NCI-H446 treated with DMSO at 0.1 percent for 48 hours (cell line): ENCODE results near the gene SYTL3.
"Not testable (repeated sequence)": the region's sequence is repeated elsewhere in the genome, so short reads cannot be mapped to it uniquely, and the experiment has no call there.

ENCODE experiments used
- DNase-seq: peaks from one replicate; lab custom pipeline; 2025; lab: John Stamatoyannopoulos, UW

The SYTL3 gene

GRCh38 chr6:158639056-158639455 lies 10.8 kb upstream of the SYTL3 start:
- no peak for DNase-seq

GRCh38 chr6:158640519-158640918 lies 9.3 kb upstream of the SYTL3 start:
- DNase-seq: no peak

GRCh38 chr6:158642097-158642601 lies 7.7 kb upstream of the SYTL3 start:
- peak; percentile 20 for DNase-seq

- no peak for DNase-seq
These were observed 6.0 kb upstream of the SYTL3 start for GRCh38 chr6:158643836-158644230.

- DNase-seq: peak; percentile 77
These were observed 5.4 kb upstream of the SYTL3 start, which contains the start of gene DYNLT1 for GRCh38 chr6:158644231-158645063. DYNLT1 (minus strand) TSS chr6:158644743; CDS start chr6:158644708, 35 bp downstream.

GRCh38 chr6:158645064-158646022 lies 4.5 kb upstream of the SYTL3 start:
- no peak for DNase-seq

GRCh38 chr6:158646023-158646910 lies 3.6 kb upstream of the SYTL3 start:
- DNase-seq: no peak

GRCh38 chr6:158647501-158647900 lies 2.4 kb upstream of the SYTL3 start:
- peak; percentile 28 for DNase-seq

GRCh38 chr6:158648682-158649131 lies 1.1 kb upstream of the SYTL3 start:
- no peak for DNase-seq

- DNase-seq: not testable (repeated sequence)
These were observed 2.3 kb downstream of the SYTL3 start for GRCh38 chr6:158651981-158652737.

- no peak for DNase-seq
These were observed 3.9 kb downstream of the SYTL3 start for GRCh38 chr6:158653577-158654354.

- DNase-seq: peak; percentile 56
These were observed 4.6 kb downstream of the SYTL3 start for GRCh38 chr6:158654498-158654897.

GRCh38 chr6:158654960-158655489 lies 5.2 kb downstream of the SYTL3 start:
- DNase-seq: no peak

- no peak for DNase-seq
These were observed 6.0 kb downstream of the SYTL3 start for GRCh38 chr6:158655569-158656450.

GRCh38 chr6:158656986-158657385 lies 7.1 kb downstream of the SYTL3 start:
- not testable (repeated sequence) for DNase-seq

- DNase-seq: no peak
These were observed 10.5 kb downstream of the SYTL3 start for GRCh38 chr6:158660333-158660754.

GRCh38 chr6:158661156-158661685 lies 11.4 kb downstream of the SYTL3 start:
- no peak for DNase-seq

- DNase-seq: no peak
These were observed 12.7 kb downstream of the SYTL3 start for GRCh38 chr6:158662607-158662953.
